H9 (cell line): ENCODE measurements around the gene LPP. TPM values are rescaled to one million over a fixed set of nuclear protein-coding genes. Genes with fewer than 3 reads are reported as not detected.
A peak's percentile ranks its signal among the peaks of the same experiment; 100 is the strongest.

Experiments used
- DNase-seq: peaks from one replicate; pipeline ENCODE4 v3.0.0-alpha.2; 2017
- H2AFZ ChIP-seq: one replicate; pipeline ENCODE4 v1.6.1; 2013; ENCODE audit warnings: mild to moderate bottlenecking, low read length, control low read depth, moderate library complexity
- H2AK5ac ChIP-seq: 2 replicates; pipeline ENCODE4 v1.6.1; 2013; ENCODE audit warnings: low read length, control low read depth, mixed read lengths; ENCODE audit not compliant: insufficient read length
- H2BK120ac ChIP-seq: one replicate; pipeline ENCODE4 v1.6.1; 2013; ENCODE audit warnings: low read depth, mild to moderate bottlenecking, low read length, control low read depth, inconsistent platforms; ENCODE audit not compliant: poor library complexity, severe bottlenecking
- H2BK12ac ChIP-seq: 2 replicates; pipeline ENCODE4 v1.6.1; 2013; ENCODE audit warnings: low read length, control low read depth, mixed read lengths, low read depth; ENCODE audit not compliant: insufficient read length
- H2BK15ac ChIP-seq: 2 replicates; pipeline ENCODE4 v1.6.1; 2013; ENCODE audit warnings: low read depth, low read length, control low read depth
- H2BK20ac ChIP-seq: one replicate; pipeline ENCODE4 v1.6.1; 2013; ENCODE audit warnings: low read depth, mild to moderate bottlenecking, low read length, control low read depth, inconsistent platforms; ENCODE audit not compliant: poor library complexity, severe bottlenecking
- H2BK5ac ChIP-seq: 2 replicates; pipeline ENCODE4 v1.6.1; 2013; ENCODE audit warnings: low read length, control low read depth, mixed read lengths; ENCODE audit not compliant: insufficient read length
- H3K14ac ChIP-seq: 2 replicates; pipeline ENCODE4 v1.6.1; 2013; ENCODE audit warnings: low read length, control low read depth; ENCODE audit not compliant: insufficient read depth
- H3K18ac ChIP-seq: 2 replicates; pipeline ENCODE4 v1.6.1; 2013; ENCODE audit warnings: low read depth, mild to moderate bottlenecking, mixed read lengths, low read length, control low read depth; ENCODE audit not compliant: insufficient read length
- H3K23ac ChIP-seq: 2 replicates; pipeline ENCODE4 v1.6.1; 2013; ENCODE audit warnings: low read length, control low read depth, mixed read lengths, low read depth; ENCODE audit not compliant: insufficient read length
- H3K23me2 ChIP-seq: 2 replicates; pipeline ENCODE4 v1.6.1; 2013; ENCODE audit warnings: low read depth, mild to moderate bottlenecking, mixed read lengths, low read length, control low read depth; ENCODE audit not compliant: insufficient read length, poor library complexity, severe bottlenecking
- H3K27ac ChIP-seq: 2 replicates; pipeline ENCODE4 v1.5.1; 2013; ENCODE audit warnings: low read length, control low read depth, mixed read lengths, low read depth; ENCODE audit not compliant: insufficient read length
- H3K27me3 ChIP-seq: 2 replicates; pipeline ENCODE4 v1.6.1; 2013; ENCODE audit warnings: low read length, control low read depth, inconsistent platforms; ENCODE audit not compliant: insufficient read depth
- H3K4ac ChIP-seq: 2 replicates; pipeline ENCODE4 v1.6.1; 2013; ENCODE audit warnings: low read depth, mild to moderate bottlenecking, control low read depth, inconsistent platforms, low read length, moderate library complexity
- H3K4me1 ChIP-seq: 2 replicates; pipeline ENCODE4 v1.6.1; 2013; ENCODE audit warnings: low read length, control low read depth, inconsistent platforms; ENCODE audit not compliant: insufficient read depth
- H3K4me2 ChIP-seq: 2 replicates; pipeline ENCODE4 v1.6.1; 2013; ENCODE audit warnings: low read length, control low read depth, mixed read lengths; ENCODE audit not compliant: insufficient read length, insufficient read depth
- H3K56ac ChIP-seq: 2 replicates; pipeline ENCODE4 v1.6.1; 2013; ENCODE audit warnings: low read depth, mild to moderate bottlenecking, mixed read lengths, low read length, control low read depth; ENCODE audit not compliant: insufficient read length
- H3K79me1 ChIP-seq: 2 replicates; pipeline ENCODE4 v1.6.1; 2013; ENCODE audit warnings: low read depth, mild to moderate bottlenecking, moderate library complexity, low read length, control low read depth, inconsistent platforms; ENCODE audit not compliant: insufficient read depth, poor library complexity, severe bottlenecking
- H3K79me2 ChIP-seq: 2 replicates; pipeline ENCODE4 v1.6.1; 2013; ENCODE audit warnings: low read length, control low read depth, inconsistent platforms; ENCODE audit not compliant: insufficient read depth
- H3K9ac ChIP-seq: 2 replicates; pipeline ENCODE4 v1.6.1; 2013; ENCODE audit warnings: low read length, control low read depth, mixed read lengths; ENCODE audit not compliant: insufficient read length; ENCODE audit errors: extremely low read depth
- H3K9me3 ChIP-seq: one replicate; pipeline ENCODE4 v1.6.1; 2013; ENCODE audit warnings: low read depth, low read length, inconsistent platforms; ENCODE audit not compliant: control insufficient read depth
- H3T11ph ChIP-seq: one replicate; pipeline ENCODE4 v1.6.1; 2013; ENCODE audit warnings: mild to moderate bottlenecking, low read length, control low read depth, inconsistent platforms
- H4K20me1 ChIP-seq: one replicate; pipeline ENCODE4 v1.6.1; 2013; ENCODE audit not compliant: control insufficient read depth, insufficient read length, insufficient read depth
- H4K5ac ChIP-seq: 2 replicates; pipeline ENCODE4 v1.6.1; 2013; ENCODE audit warnings: low read depth, mild to moderate bottlenecking, mixed read lengths, low read length, control low read depth; ENCODE audit not compliant: insufficient read length
- H4K8ac ChIP-seq: replicated peaks from 2 replicates; pipeline ENCODE4 v1.6.1; 2013; ENCODE audit warnings: low read length, control low read depth, mixed read lengths, low read depth; ENCODE audit not compliant: insufficient read length
- H4K91ac ChIP-seq: 2 replicates; pipeline ENCODE4 v1.6.1; 2013; ENCODE audit warnings: low read depth, mild to moderate bottlenecking, moderate library complexity, mixed read lengths, low read length, control low read depth; ENCODE audit not compliant: insufficient read length
- H3K27ac Mint-ChIP-seq, 3 experiments: 2 replicates in 2 of 3; 3 replicates in 1 of 3; pipeline ENCODE4 v1.8.0; 2020 to 2021; ENCODE audit warnings: mixed read lengths in 3 of 3, mild to moderate bottlenecking in 1 of 3, moderate library complexity in 1 of 3
- H3K27me3 Mint-ChIP-seq: 2 replicates; pipeline ENCODE4 v1.8.0; 2021; ENCODE audit warnings: low read depth, mild to moderate bottlenecking, moderate library complexity, mixed read lengths
- H3K36me3 Mint-ChIP-seq, 3 experiments: 2 replicates in 2 of 3; 3 replicates in 1 of 3; pipeline ENCODE4 v1.8.0; 2020 to 2021; ENCODE audit warnings: low read depth in 3 of 3, mixed read lengths in 3 of 3; ENCODE audit not compliant: insufficient read depth in 1 of 3
- H3K4me1 Mint-ChIP-seq, 2 experiments: 2 replicates each; pipeline ENCODE4 v1.8.0; 2020; ENCODE audit warnings: mixed read lengths in 2 of 2
- H3K4me3 Mint-ChIP-seq, 2 experiments: 2 replicates in 1 of 2; 3 replicates in 1 of 2; pipeline ENCODE4 v1.8.0; 2020 to 2021; ENCODE audit warnings: mild to moderate bottlenecking in 2 of 2, mixed read lengths in 2 of 2, moderate library complexity in 1 of 2
- H3K9me3 Mint-ChIP-seq, 2 experiments: 2 replicates in 1 of 2; 3 replicates in 1 of 2; pipeline ENCODE4 v1.8.0; 2020; ENCODE audit warnings: mild to moderate bottlenecking in 2 of 2, mixed read lengths in 2 of 2, moderate library complexity in 1 of 2
- WGBS: extraction: QIAGEN DNeasy Blood & Tissue Kit; methylation state at CpG from one replicate; pipeline ENCODE4 v1.1.7; 2013; ENCODE audit warnings: missing lambda C conversion rate, low lambda C conversion rate, mixed read lengths; ENCODE audit not compliant: insufficient read length; ENCODE audit errors: extremely low coverage; 5-methylcytosine and 5-hydroxymethylcytosine counted together
- total RNA-seq: library from RNA; stranded (reverse); gene quantifications from 2 replicates; pipeline ENCODE4 v1.2.1, GENCODE V29; 2021
- TF ChIP-seq, protein P1 (sequence below): fragments of 200-600 bp; sonication (generic); conservative IDR thresholded peaks from 3 replicates; pipeline ENCODE4 v1.8.0; 2021; ENCODE audit warnings: antibody characterized with exemption, mild to moderate bottlenecking

Gene LPP
- total RNA-seq, 1 experiment from 2014 or later, result 64.6 TPM

DNA sequence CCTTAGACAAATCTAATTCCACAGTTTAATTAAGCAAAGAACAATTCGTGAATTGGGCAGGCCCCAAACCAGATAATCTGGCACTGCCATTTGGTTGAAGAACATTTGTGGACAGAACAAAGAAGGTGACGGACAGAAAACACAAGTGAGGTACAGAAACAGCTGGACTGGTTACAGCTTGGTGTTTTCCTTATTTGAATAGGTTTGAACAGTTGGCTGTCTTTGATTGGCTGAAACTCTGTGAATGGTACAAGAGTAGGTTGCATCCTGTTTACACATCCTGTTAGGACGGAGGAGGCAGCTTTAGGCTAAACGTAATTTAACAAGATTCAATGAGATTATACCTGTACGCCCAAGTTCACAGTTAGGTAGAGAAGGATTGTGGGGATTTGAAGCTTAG, 114.4 kb downstream of the LPP start:
- TF ChIP-seq, protein P1, sequence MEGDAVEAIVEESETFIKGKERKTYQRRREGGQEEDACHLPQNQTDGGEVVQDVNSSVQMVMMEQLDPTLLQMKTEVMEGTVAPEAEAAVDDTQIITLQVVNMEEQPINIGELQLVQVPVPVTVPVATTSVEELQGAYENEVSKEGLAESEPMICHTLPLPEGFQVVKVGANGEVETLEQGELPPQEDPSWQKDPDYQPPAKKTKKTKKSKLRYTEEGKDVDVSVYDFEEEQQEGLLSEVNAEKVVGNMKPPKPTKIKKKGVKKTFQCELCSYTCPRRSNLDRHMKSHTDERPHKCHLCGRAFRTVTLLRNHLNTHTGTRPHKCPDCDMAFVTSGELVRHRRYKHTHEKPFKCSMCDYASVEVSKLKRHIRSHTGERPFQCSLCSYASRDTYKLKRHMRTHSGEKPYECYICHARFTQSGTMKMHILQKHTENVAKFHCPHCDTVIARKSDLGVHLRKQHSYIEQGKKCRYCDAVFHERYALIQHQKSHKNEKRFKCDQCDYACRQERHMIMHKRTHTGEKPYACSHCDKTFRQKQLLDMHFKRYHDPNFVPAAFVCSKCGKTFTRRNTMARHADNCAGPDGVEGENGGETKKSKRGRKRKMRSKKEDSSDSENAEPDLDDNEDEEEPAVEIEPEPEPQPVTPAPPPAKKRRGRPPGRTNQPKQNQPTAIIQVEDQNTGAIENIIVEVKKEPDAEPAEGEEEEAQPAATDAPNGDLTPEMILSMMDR, result no peak
- no CpG with 5 or more reads among the region's 5 CpGs for WGBS
- Histone ChIP-seq H3K27ac (peak overlapping the region; percentile 41), H4K5ac (no peak overlapping the region), H2BK120ac (peak overlapping the region; percentile 72), H2BK12ac (no peak overlapping the region), H3K4me1 (peaks cover 30% of the 10 kb centered on the region), H3K79me2 (peaks cover 3% of the 10 kb centered on the region; the same call in 1 of the 2 replicates), H3K27me3 (no peaks in the 10 kb centered on the region), H3K9ac (no peak overlapping the region), H3K18ac (no peak overlapping the region), H4K91ac (no peak overlapping the region), H4K20me1 (no peaks in the 10 kb centered on the region), H2BK5ac (peak overlapping the region; percentile 2), H4K8ac (no peak overlapping the region), H2AFZ (no peak overlapping the region), H2AK5ac (no peak overlapping the region), H3K23me2 (no peaks in the 10 kb centered on the region), H3K79me1 (no peaks in the 10 kb centered on the region), H2BK20ac (no peak overlapping the region), H3K56ac (no peak overlapping the region), H3K14ac (no peak overlapping the region), H3K23ac (no peak overlapping the region), H3K9me3 (no peaks in the 10 kb centered on the region), H2BK15ac (no peak overlapping the region), H3K4me2 (no peak overlapping the region), H3K4ac (peak overlapping the region; percentile 35; the same call in 1 of the 2 replicates), H3T11ph (no peak overlapping the region)
- Mint-ChIP-seq H3K4me1 (peaks cover 30 to 31% of the 10 kb centered on the region in 2 experiments), H3K27me3 (no peaks in the 10 kb centered on the region), H3K4me3 (no peak overlapping the region), H3K9me3 (no peaks in the 10 kb centered on the region), H3K27ac (peak overlapping the region; percentile 28 to 84 (median 45); a peak in 4 of 7 replicates), H3K36me3 (no peaks in the 10 kb centered on the region)
- DNase-seq, result no peak
